Gastrocnemius medialis (tissue), 4 donors: ENCODE data around the gene PNMA6F.
"Not testable (repeated sequence)": the region's sequence is repeated elsewhere in the genome, so short reads cannot be mapped to it uniquely, and the experiment has no call there.

Source experiments
- POLR2A ChIP-seq, 2 donors: fragments of 450-650 bp; IDR thresholded peaks; one replicate each; pipeline ENCODE4 v1.6.1; 2017; ENCODE audit warnings: antibody characterized with exemption in 2 of 2, mild to moderate bottlenecking in 2 of 2, moderate library complexity in 2 of 2
- TF ChIP-seq, protein P1 (sequence below), 5 experiments: fragments of 450-650 bp in 3 of 5; fragments of 200-600 bp in 2 of 5; sonication (generic) in 2 of 5; IDR thresholded peaks in 4 of 5; conservative IDR thresholded peaks in 1 of 5; 1 replicate in 4 of 5; 2 replicates in 1 of 5; pipeline ENCODE4 v1.5.1; 2016 to 2019; ENCODE audit warnings: antibody characterized with exemption in 5 of 5, mild to moderate bottlenecking in 3 of 5, moderate library complexity in 3 of 5

GRCh38 chrX:153281784-153282183, 39.8 kb downstream of the PNMA6F start:
- TF ChIP-seq, protein P1, sequence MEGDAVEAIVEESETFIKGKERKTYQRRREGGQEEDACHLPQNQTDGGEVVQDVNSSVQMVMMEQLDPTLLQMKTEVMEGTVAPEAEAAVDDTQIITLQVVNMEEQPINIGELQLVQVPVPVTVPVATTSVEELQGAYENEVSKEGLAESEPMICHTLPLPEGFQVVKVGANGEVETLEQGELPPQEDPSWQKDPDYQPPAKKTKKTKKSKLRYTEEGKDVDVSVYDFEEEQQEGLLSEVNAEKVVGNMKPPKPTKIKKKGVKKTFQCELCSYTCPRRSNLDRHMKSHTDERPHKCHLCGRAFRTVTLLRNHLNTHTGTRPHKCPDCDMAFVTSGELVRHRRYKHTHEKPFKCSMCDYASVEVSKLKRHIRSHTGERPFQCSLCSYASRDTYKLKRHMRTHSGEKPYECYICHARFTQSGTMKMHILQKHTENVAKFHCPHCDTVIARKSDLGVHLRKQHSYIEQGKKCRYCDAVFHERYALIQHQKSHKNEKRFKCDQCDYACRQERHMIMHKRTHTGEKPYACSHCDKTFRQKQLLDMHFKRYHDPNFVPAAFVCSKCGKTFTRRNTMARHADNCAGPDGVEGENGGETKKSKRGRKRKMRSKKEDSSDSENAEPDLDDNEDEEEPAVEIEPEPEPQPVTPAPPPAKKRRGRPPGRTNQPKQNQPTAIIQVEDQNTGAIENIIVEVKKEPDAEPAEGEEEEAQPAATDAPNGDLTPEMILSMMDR (IDR thresholded peaks at IDR 0.05 in 4 of 5, conservative IDR thresholded peaks at IDR 0.05 in 1 of 5): not testable (repeated sequence)
- not testable (repeated sequence) for TF ChIP-seq POLR2A (IDR thresholded peaks at IDR 0.05)
